ENCODE results near the gene CCT6B.
"Not testable (repeated sequence)": the region's sequence is repeated elsewhere in the genome, so short reads cannot be mapped to it uniquely, and the experiment has no call there.

CCT6B gene, protein sequence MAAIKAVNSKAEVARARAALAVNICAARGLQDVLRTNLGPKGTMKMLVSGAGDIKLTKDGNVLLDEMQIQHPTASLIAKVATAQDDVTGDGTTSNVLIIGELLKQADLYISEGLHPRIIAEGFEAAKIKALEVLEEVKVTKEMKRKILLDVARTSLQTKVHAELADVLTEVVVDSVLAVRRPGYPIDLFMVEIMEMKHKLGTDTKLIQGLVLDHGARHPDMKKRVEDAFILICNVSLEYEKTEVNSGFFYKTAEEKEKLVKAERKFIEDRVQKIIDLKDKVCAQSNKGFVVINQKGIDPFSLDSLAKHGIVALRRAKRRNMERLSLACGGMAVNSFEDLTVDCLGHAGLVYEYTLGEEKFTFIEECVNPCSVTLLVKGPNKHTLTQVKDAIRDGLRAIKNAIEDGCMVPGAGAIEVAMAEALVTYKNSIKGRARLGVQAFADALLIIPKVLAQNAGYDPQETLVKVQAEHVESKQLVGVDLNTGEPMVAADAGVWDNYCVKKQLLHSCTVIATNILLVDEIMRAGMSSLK

DNA sequence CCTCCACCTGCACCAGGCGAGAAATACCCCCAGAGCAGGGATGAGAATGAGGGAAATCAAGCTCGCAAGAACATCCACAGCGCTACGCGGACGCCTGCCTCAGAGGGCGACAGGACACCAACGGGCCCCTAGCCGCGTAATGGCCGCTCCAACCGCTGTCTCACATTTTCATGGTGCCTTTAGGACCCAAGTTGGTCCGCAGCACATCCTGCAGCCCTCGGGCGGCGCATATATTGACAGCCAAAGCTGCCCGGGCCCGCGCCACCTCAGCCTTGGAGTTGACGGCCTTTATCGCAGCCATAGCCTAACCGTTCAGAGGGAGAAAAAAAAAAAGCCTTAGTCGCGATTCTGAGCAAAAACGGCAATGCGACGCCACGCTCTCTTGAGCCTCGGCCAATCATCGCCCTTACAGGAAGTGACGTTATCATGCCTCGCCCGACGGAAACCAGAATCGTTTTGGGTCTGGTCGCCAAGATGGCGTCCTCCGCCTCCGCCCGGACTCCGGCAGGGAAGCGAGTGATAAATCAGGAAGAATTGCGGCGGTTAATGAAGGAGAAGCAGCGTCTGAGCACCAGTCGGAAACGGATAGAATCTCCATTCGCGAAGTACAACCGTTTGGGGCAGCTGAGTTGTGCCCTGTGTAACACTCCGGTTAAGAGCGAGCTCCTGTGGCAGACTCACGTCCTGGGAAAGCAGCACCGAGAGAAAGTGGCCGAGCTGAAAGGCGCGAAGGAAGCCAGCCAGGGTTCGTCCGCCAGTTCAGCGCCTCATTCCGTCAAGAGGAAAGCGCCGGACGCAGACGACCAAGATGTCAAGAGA lies at the start of gene CCT6B, which contains the start of gene ZNF830:
Gene CCT6B, minus strand, starts transcription at position 368 of the 819 bp plus-strand sequence. Its CDS starts 67 bp downstream, at position 301.
Gene ZNF830, plus strand, starts transcription at position 448 of the 819 bp plus-strand sequence. Its CDS starts 27 bp downstream, at position 475.
- DNase-seq, result peak; percentile 69 to 83 (median 76)

- DNase-seq, result no peak
Observed at GRCh38 chr17:35010093-35010492, 48.8 kb upstream of the CCT6B start.

DNA sequence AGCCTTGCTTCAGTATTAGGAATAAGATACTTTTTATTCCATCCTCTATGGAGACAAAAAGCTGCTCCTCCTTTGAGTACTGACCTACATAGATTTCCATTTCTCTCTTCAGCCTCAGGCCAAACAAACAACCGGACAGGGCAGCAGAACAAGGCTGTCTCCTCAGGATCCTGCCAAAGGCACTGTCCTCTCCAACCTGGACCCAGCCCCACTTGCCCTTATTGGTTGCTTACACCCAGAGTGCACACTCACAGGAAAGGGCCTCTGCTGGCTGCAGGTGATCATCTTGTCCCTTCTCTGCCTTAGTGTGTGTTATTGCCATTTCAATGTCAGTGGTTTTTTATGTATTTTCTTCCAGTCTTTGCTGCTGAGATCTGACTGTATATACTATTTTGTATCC lies 45.7 kb upstream of the CCT6B start:
- DNase-seq, result no peak

- DNase-seq, result no peak
Observed at GRCh38 chr17:35006345-35006744, 45.1 kb upstream of the CCT6B start.

GRCh38 chr17:35003778-35004177 lies 42.5 kb upstream of the CCT6B start:
- DNase-seq, result no peak

GRCh38 chr17:35002876-35003551 lies 41.8 kb upstream of the CCT6B start:
- DNase-seq, result no peak

DNA sequence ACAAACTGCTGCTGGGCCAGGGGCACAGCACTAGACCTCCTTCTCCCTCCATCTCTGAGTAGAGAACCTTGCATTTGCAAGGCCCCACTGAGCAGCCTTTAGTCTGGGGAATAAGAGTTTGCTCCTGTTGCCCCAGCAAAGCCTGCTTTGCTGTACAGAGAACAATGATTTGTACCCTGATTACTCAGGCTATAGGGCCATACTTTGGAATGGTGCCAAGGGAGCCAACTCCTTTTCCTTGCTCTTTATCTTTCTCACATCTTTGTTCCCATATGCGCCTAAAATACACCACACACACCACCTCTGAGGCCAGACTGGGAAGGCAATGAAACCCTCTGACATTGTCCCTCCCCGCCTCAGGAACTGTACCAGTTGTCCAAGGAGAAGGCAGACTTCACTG lies 40.3 kb upstream of the CCT6B start:
- DNase-seq, result no peak

DNA sequence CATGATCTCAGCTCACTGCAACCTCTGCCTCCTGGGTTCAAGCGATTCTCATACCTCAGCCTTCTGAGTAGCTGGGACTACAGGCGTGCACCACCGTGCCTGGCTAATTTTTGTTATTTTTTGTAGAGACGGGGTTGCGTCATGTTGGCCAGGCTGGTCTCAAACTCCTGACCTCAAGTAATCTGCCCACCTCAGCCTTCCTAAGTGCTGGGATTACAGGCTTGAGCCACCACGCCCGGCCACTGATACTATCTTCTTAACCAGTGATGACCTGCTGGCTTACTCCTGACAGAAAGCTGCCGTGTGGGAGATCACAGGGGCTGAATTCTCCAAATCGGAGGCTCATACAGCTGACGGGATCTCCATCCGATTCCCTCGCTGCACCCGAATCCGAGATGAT lies 39.7 kb upstream of the CCT6B start:
- DNase-seq, result not testable (repeated sequence)

- DNase-seq, result no peak
Observed at GRCh38 chr17:34999456-34999855, 38.2 kb upstream of the CCT6B start.

- peak; percentile 28 to 69 (median 54) for DNase-seq
Observed at GRCh38 chr17:34998205-34998604, 36.9 kb upstream of the CCT6B start.

DNA sequence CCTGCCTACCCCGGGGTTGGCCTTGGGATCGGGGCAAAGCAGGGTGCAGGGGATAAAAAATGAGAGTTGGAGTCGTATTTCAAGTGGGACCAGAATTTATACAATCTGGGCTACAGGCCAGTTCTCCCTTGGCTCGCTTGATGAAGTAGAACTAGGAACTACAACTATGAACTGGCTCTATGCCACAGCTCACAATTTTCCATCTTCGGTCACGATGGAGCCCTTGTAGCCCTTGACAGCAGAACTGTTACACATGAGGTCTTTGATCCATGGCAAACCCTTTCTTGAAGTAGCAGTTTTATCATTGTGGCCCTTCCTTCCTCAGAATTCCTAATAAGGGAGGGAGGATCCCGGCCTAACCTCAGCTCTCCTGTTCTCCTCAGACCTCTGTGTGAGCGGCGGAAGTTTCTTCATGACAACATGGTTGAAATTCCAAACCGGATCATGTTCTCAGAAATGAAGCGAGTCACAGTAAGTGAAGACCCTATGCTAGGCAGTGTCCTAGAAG lies 36.1 kb upstream of the CCT6B start:
- no peak for DNase-seq

DNA sequence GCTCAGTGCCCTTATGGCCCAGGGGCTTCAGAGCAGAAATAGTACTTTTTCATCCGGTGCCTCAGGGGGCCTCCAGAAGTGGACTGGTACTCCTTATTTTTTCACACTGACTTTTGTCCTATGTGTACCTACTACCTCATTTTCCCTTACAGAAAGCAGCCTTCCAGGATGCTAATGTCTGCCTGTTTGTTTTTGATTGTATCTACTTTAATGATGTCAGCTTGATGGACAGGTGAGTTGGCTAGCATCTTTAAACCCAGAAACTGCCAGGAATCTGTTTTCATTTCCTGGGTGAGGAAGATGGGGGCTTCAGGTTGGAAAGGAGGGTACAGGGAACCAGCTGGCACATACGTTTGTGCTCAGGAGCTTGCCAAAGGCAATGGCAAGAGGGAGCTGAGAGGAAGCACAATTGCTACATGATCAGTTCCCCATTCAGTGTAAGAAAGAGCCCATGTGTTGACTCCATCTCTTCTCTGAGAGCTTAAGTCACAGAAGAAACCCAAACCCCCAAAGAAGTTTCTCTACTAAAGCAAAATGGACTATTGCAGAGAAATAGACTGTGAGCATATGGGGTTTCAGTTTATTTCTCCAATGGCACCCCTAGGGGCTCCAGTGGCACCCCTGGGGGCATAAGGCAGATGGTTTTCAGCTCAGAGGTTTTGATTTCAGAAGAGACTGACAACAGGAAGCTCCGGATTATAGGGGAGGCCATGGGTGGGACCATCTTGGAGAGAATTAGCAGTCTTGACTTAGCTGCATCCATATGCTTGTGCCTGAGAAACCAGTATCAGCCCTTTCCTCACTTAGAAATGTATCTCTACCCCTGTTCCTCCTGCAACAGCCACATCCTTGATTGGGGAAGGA lies 35.4 kb upstream of the CCT6B start:
- DNase-seq, result no peak

GRCh38 chr17:34993031-34993430 lies 31.8 kb upstream of the CCT6B start:
- DNase-seq, result no peak

DNA sequence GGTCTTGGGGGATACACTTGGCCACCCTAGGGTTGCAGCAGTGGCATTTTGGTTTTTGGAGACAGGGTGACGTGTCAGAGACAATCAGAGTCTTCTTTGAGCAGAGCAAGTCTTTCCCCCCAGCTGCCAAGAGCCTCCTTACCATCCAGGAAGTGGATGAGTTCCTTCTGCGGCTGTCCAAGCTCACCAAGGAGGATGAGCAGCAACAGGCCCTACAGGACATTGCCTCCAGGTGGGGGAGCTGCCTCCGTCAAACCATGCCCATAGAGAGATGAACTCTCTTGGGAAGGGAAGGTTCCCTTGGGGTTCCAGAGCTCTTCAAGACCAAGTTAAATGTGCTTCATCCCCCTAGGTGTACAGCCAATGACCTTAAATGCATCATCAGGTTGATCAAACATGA lies 30.3 kb upstream of the CCT6B start:
- DNase-seq, result no peak

DNA sequence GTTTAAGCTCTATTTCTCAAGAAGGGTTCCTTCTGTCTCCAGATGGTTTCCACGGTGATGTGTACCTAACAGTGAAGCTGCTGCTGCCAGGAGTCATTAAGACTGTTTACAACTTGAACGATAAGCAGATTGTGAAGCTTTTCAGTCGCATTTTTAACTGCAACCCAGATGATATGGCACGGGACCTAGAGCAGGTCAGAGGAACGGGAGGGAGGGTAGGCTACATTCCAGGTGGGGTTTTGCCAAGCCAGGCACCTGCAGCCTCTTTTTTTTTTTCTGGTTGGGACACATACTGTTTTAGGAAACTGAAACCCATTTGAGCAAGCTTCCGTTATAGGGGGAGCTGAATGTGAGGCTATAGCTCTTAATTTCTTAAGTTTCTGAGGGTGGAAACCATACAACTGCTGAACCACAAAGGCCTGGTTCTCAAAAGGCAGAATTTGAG lies 29.7 kb upstream of the CCT6B start:
- no peak for DNase-seq

GRCh38 chr17:34989473-34989872 lies 28.2 kb upstream of the CCT6B start:
- DNase-seq, result no peak

DNA sequence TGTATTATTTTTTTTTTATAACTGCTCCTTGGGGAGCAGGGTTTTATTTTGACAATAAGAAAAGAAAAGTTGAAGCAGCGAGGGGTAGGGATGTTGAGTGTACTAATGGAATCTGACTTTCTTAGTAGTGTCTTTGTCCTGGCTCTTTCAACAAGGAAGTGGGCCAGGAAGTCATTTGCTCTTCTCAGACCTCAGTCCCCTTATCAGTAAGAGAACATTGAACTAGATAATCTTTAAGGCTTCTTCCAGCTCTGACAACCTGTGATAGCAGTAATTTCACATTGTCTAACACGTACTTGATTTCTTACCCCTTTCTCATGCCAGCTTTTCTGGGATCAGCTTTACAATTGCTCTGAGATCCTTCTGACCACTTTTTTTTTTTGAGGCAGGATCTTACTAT lies 27.4 kb upstream of the CCT6B start:
- no peak for DNase-seq

GRCh38 chr17:34987232-34987631 lies 26.0 kb upstream of the CCT6B start:
- DNase-seq, result no peak

DNA sequence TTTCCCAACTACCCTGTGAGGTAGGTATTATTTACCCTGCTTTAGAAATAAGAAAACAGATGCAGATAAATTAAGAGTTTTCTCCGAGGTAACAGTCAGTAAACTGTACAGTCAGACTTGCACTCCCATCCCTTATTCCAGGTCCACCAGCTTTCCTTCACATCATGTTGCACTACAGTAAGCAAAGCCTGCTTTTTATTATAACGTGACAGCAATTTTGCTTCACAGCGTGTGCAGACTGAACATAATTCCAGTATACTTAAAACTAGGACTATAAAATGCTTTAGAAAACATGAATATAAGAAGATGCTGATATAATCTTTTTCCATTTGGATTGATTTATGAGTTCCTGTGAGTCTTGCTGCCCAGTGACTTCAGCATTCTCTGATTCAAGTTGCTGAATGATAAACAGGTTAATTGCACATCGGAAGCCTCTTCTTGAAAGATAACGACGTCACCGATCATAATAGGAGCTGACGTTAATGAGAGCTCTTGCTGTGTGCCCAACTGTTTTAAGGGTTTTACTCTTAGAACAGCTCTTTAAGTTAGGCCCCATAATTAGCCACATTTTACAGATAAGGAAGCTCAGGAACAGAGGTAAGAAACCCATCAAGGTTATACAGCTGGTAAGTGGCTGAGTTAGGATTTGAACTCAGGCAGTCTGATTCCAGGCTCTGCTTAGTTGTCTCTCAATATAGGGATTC lies 20.4 kb upstream of the CCT6B start:
- no peak for DNase-seq

DNA sequence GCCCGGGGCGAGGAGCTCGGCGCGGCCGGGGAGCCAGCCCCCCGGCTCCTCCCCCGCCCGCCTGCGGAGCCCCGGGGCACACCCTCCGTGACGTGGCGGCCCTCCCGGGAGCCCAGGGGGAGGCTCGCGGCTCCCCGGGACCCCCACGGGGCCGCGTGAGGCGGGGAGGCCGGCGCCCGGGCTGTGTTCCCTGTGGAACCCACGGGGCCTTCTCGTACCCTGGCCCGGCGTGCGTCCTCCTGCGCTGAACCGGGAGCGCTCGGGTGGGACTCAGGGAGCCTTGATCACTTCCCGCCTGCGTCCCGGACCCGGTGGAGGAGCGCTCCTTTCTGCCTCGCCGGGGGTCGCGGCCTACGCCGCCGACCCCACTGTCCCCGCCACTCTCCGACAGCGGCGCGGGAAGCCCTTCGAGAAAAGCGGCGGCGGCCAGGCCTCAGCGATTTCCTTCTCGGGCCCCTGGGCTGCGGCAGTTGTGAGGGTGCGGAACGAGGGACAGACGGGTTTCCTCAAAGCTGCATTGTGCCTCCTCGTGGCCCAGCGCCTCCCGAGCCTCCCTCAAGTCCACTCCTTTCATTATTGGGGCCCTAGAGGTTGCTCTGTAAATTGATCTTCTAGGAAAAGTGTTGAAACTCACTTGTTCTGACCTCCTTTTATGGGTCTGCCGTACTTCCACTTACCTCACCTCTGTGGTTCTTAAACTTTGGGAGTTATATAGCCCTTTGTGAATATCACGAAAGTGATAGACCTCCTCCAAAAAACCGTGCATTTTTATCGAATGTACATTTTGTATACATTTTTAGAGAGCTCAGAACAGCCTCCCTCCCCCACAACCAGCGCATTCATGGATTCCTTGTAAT lies 19.6 kb upstream of the CCT6B start:
- peak in 3 of 4 experiments; percentile 63 to 85 (median 70) for DNase-seq

Measured in activated naive CD4-positive, alpha-beta T cell (primary cell).